GM12878 (cell line): Measurements from ENCODE around the gene GUCY2D. TPM values are rescaled to one million over a fixed set of nuclear protein-coding genes. Genes with fewer than 3 reads are reported as not detected.

Experiments
- ATAC-seq: fragments of 200-7000 bp; cut with Tn5 transposase; 3 replicates; pipeline ENCODE4 v1.9.1; 2020; ENCODE audit warnings: mild to moderate bottlenecking, moderate library complexity
- BruUV-seq: library from RNA; stranded (reverse); fragments of 400-500 nt; replicated peaks from 2 replicates; lab custom pipeline; 2021; lab: Mats Ljungman, UMichigan
- CTCF ChIA-PET: fragments of 300-600 bp; sonication (Branson Sonifier 250); formaldehyde crosslinking; extraction: SDS; loops from one replicate; lab custom pipeline; 2021; ENCODE audit warnings: inconsistent platforms; lab: Yijun Ruan, JAX
- POLR2A ChIA-PET: fragments of 350-600 bp; formaldehyde crosslinking; extraction: SDS; loops from one replicate; lab custom pipeline; 2021; ENCODE audit warnings: inconsistent platforms; lab: Charles Lee
- RAD21 ChIA-PET: fragments of 300-600 bp; sonication (Branson Sonifier 250); formaldehyde crosslinking; loops from one replicate; lab custom pipeline; 2023; ENCODE audit warnings: antibody characterized with exemption; ENCODE audit not compliant: unreplicated experiment; lab: Charles Lee
- SMC1A ChIA-PET: fragments of 300-600 bp; sonication (Branson Sonifier 250); formaldehyde crosslinking; loops from one replicate; lab custom pipeline; 2023; ENCODE audit not compliant: unreplicated experiment, uncharacterized antibody; lab: Charles Lee
- DNase-seq: peaks from one replicate; pipeline ENCODE4 v3.0.0-alpha.2; 2011; ENCODE audit warnings: low read depth, low spot score
- FAIRE-seq: peaks from 3 replicates; lab custom pipeline; 2011; peaks lifted over from hg19 to GRCh38; lab: Jason Lieb, UNC
- H2AFZ ChIP-seq: 2 replicates; pipeline ENCODE4 v1.6.0; 2011; ENCODE audit warnings: low read depth, low read length, control low read depth; ENCODE audit not compliant: control insufficient read depth
- H3K27ac ChIP-seq: 2 replicates; pipeline ENCODE4 v1.5.1; 2011; ENCODE audit warnings: control low read depth; ENCODE audit not compliant: control insufficient read depth, insufficient read depth
- H3K27me3 ChIP-seq, 2 experiments: replicated peaks in 1 of 2; 2 replicates each; pipeline versions ENCODE4 v1.6.0 to v1.6.1; 2011; ENCODE audit warnings: low read length in 1 of 2; ENCODE audit not compliant: control insufficient read depth in 2 of 2, insufficient read depth in 2 of 2
- H3K36me3 ChIP-seq, 2 experiments: 2 replicates each; pipeline ENCODE4 v1.5.1; 2011; ENCODE audit warnings: low read length in 1 of 2; ENCODE audit not compliant: control insufficient read depth in 2 of 2, insufficient read depth in 2 of 2
- H3K4me1 ChIP-seq: 2 replicates; pipeline ENCODE4 v1.6.1; 2011; ENCODE audit warnings: mild to moderate bottlenecking, low read length, moderate library complexity, mixed read lengths; ENCODE audit not compliant: control insufficient read depth, insufficient read depth
- H3K4me2 ChIP-seq: 2 replicates; pipeline ENCODE4 v1.6.0; 2011; ENCODE audit warnings: control low read depth; ENCODE audit not compliant: control insufficient read depth, insufficient read depth
- H3K4me3 ChIP-seq: fragments of 200-600 bp; sonication (generic); 2 replicates; pipeline ENCODE4 v1.5.1; 2016
- H3K79me2 ChIP-seq: 2 replicates; pipeline ENCODE4 v1.6.0; 2011; ENCODE audit warnings: low read length; ENCODE audit not compliant: control insufficient read depth, insufficient read depth
- H3K9ac ChIP-seq: 2 replicates; pipeline ENCODE4 v1.8.0; 2011; ENCODE audit warnings: low read length, control low read depth, mixed read lengths; ENCODE audit not compliant: control insufficient read depth, insufficient read depth
- H3K9me3 ChIP-seq: replicated peaks from 3 replicates; pipeline ENCODE4 v1.5.1; 2011; ENCODE audit warnings: mild to moderate bottlenecking, low read length; ENCODE audit not compliant: control insufficient read depth, insufficient read depth
- H4K20me1 ChIP-seq: 2 replicates; pipeline ENCODE4 v1.6.0; 2011; ENCODE audit not compliant: control insufficient read depth, insufficient read depth
- CEBPB ChIP-seq, 2 experiments: fragments of 150-350 bp in 1 of 2; IDR thresholded peaks; 2 replicates each; pipeline ENCODE4 v1.6.1; 2012 to 2014; ENCODE audit warnings: low read depth in 2 of 2, low read length in 2 of 2, borderline replicate concordance in 1 of 2, inconsistent platforms in 1 of 2
- CHD4 ChIP-seq: fragments of 200-600 bp; sonication (generic); IDR thresholded peaks from 2 replicates; pipeline ENCODE4 v1.6.1; 2016; ENCODE audit warnings: mild to moderate bottlenecking
- CREB1 ChIP-seq: IDR thresholded peaks from 2 replicates; pipeline ENCODE4 v1.6.1; 2012; ENCODE audit warnings: low read depth, mild to moderate bottlenecking, inconsistent platforms
- HSF1 ChIP-seq: fragments of 150-350 bp; IDR thresholded peaks from 2 replicates; pipeline ENCODE4 v1.6.1; 2014; ENCODE audit warnings: mild to moderate bottlenecking, low read depth, low read length
- SPI1 ChIP-seq: IDR thresholded peaks from 2 replicates; pipeline ENCODE4 v1.6.1; 2011; ENCODE audit warnings: low read depth, mild to moderate bottlenecking, low read length, moderate library complexity, borderline replicate concordance; ENCODE audit not compliant: insufficient read depth
- SUZ12 ChIP-seq: fragments of 200-600 bp; sonication (generic); IDR thresholded peaks from one replicate; pipeline ENCODE4 v1.6.1; 2018; ENCODE audit warnings: antibody characterized with exemption, mild to moderate bottlenecking; ENCODE audit not compliant: unreplicated experiment
- TARDBP ChIP-seq: IDR thresholded peaks from 2 replicates; pipeline ENCODE4 v1.6.1; 2016; ENCODE audit warnings: borderline replicate concordance
- ZBTB40 ChIP-seq: fragments of 450-650 bp; IDR thresholded peaks from 2 replicates; pipeline ENCODE4 v1.6.1; 2016; ENCODE audit warnings: mild to moderate bottlenecking, moderate library complexity, borderline replicate concordance
- ZNF207 ChIP-seq: fragments of 450-650 bp; IDR thresholded peaks from 2 replicates; pipeline ENCODE4 v1.6.1; 2014; ENCODE audit warnings: antibody characterized with exemption, mild to moderate bottlenecking, borderline replicate concordance
- WGBS: methylation state at CpG from one replicate; pipeline ENCODE4 v1.1.6; 2016; ENCODE audit warnings: low lambda C conversion rate; ENCODE audit not compliant: insufficient replicate concordance, insufficient coverage; ENCODE audit errors: missing lambda C conversion rate; 5-methylcytosine and 5-hydroxymethylcytosine counted together
- in situ Hi-C: fragments of 300-500 bp; cut with MboI; formaldehyde crosslinking; loops from 9 replicates; pipeline ENCODE4 v1.14.3; 2018; ENCODE audit warnings: mixed read lengths
- intact Hi-C: fragments of 100-400 bp; cut with micrococcal nuclease; formaldehyde crosslinking; loops from one replicate; pipeline ENCODE4 v1.14.2; 2022; ENCODE audit not compliant: unreplicated experiment
- polyA plus RNA-seq, 11 experiments: library from polyadenylated mRNA; depleted of rRNA in 4 of 11; unstranded in 6 of 11; stranded (reverse) in 5 of 11; fragments of >200 nt; fragmentation: Nextera tagmentation in 4 of 11; fragmentation: Illumina TruSeq in 1 of 11; extraction: Ambion mirVana in 4 of 11; extraction: Trizol in 1 of 11; gene quantifications; 1 replicate in 1 of 11; 2 replicates in 10 of 11; pipeline versions ENCODE4 v1.2.1 to v1.2.3, GENCODE V29; 2011 to 2016; ENCODE audit warnings: inconsistent platforms in 2 of 11, missing spikeins in 2 of 11, low read depth in 1 of 11
- total RNA-seq, 4 experiments: library from RNA; depleted of rRNA in 3 of 4; stranded (reverse); fragments of >200 nt in 3 of 4; fragmentation: Illumina TruSeq in 1 of 4; extraction: Trizol in 1 of 4; gene quantifications; 2 replicates each; pipeline versions ENCODE4 v1.2.1 to v1.2.3, GENCODE V29; 2013 to 2021

The GUCY2D gene
- total and polyA plus RNA-seq, 10 of the 15 experiments (the other 5 are each of a cell fraction or from before 2014, with no cell fraction given) = not detected

DNA sequence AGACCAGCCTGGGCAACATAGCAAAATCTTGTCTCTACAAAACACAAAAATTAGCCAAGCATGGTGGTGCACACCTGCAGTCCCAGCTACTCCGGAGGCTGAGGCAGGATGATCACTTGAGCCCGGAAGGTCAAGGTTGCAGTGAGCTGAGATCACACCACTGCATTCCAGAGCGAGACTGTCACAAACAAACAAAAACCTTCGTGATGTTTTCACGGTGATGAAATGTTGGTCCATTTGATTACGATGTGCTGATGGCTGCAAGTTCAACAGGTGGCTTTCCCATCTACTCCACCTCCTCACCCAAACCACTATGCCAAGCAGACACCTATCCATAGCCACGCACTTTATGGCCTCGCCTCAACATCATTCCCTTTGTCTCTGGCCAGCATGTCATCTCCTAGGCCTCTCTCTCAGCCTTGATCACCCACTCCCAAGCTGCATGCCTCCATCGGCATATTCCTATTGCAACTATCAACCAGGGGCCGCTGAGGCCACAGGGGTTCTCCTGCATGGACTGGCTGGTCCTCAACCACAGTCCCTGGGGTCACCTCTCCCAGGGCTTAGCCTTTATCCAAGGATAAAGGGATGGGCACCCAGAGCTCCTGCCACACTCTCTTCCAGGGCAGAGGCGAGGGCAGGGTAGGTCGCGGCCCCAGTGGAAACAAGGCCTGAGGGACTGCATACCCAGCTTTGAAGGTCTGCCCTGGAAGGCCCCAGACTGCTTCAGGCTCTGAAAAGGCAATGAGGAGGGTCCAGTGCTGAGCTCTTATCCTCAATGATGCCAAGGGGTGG is 19.3 kb downstream of the GUCY2D start (continued):
- no peak for TF ChIP-seq TARDBP

DNA sequence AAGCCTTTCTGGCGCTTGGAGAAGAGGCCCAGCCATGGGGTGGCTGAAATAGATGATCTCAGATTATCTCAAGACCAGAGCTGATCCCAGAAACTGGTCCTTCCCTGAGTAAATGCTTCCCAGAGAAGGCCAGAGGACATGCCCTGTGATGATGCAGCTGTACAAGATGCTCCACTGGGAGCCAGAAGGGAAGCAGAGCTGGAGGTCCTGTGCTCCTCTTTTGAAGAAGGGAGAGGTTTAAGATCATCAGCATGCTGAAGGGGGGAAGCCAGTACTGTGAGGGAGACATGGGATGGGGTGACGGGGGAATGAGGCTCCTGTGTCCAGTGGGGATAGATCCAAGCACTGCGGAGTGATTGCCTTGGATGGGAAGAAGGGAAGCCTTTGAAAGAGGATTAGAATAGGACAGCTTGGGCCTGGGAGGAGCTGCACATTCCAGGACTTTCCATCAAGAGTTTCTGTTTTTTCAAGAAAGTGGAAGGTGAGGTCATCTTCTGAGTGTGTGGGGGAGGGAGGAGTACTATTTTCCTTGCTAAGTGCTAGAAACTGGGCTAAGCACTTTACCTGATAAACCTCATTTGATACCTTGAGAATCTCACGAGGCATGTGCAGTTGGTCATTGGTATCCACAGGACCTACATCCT is 20.1 kb downstream of the GUCY2D start:
- no peak for FAIRE-seq
- RAD21 ChIA-PET = interaction anchor here (1.0 kb wide), 1 partner anchor 38 kb away, joined by 3 read pairs; no protein-coding TSS in a partner anchor
- intact Hi-C loops (no loop called here), in situ Hi-C loops (no loop called here)
- no peaks in the 10 kb centered on the region for H3K4me1 ChIP-seq
- no peak overlapping the region for H3K4me2 ChIP-seq
- no peak overlapping the region for H3K27ac ChIP-seq
- WGBS = 29% methylated on average over 4 of the region's 4 CpGs
- no peaks in the 10 kb centered on the region for H3K9me3 ChIP-seq
- CTCF ChIA-PET = interaction anchor here (0.6 to 1.3 kb wide), 3 partner anchors 21 to 631 kb away, joined by 3 to 4 read pairs (median 3); no protein-coding TSS in a partner anchor
- TF ChIP-seq CEBPB (IDR thresholded peaks at IDR 0.05; ENCODE audit: borderline replicate concordance in 1 of 2, low read depth in 2 of 2, low read length in 2 of 2) (no peak), SPI1 (no peak), SUZ12 (no peak), CREB1 (no peak), CHD4 (no peak), ZNF207 (no peak), ZBTB40 (no peak), HSF1 (no peak)
- no peak overlapping the region for H3K4me3 ChIP-seq
- no peaks in the 10 kb centered on the region for H4K20me1 ChIP-seq
- H3K79me2 ChIP-seq = no peaks in the 10 kb centered on the region
- peaks cover 2 to 5% of the 10 kb centered on the region in 2 experiments; a peak in 3 of 4 replicates for H3K27me3 ChIP-seq
- no peak overlapping the region for H3K9ac ChIP-seq
- no peak for DNase-seq
- POLR2A ChIA-PET = no interaction called here
- no peak for ATAC-seq
- H2AFZ ChIP-seq = no peak overlapping the region
- no peaks in the 10 kb centered on the region for H3K36me3 ChIP-seq
- SMC1A ChIA-PET = interaction anchor here (1.2 to 2.4 kb wide), 3 partner anchors 21 to 40 kb away, joined by 4 to 8 read pairs (median 4); no protein-coding TSS in a partner anchor
- no TSS peak for BruUV-seq
